Measurements from ENCODE around the gene CORIN. TPM values are rescaled to one million over a fixed set of nuclear protein-coding genes. Genes with fewer than 3 reads are reported as not detected.
"Not testable (repeated sequence)": the region's sequence is repeated elsewhere in the genome, so short reads cannot be mapped to it uniquely, and the experiment has no call there.

The CORIN gene
- total RNA-seq, 2 experiments from 2014 or later = not detected

DNA sequence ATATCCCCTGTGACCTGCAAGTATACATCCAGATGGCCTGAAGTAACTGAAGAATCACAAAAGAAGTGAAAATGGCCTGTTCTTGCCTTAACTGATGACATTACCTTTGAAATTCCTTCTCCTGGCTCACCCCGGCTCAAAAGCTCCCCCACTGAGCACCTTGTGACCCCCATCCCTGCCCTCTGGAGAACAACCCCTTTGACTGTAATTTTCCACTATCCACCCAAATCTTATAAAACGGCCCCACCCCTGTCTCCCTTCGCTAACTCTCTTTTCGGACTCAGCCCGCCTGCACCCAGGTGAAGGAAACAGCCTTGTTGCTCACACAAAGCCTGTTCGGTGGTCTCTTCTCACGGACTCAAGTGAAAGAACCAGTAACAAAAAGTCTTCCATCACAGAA lies 69.9 kb downstream of the CORIN start:
- not testable (repeated sequence) for DNase-seq, H3K36me3 Mint-ChIP-seq, H3K9me3 Mint-ChIP-seq, H3K4me3 Mint-ChIP-seq, H3K4me1 Mint-ChIP-seq, H3K27ac Mint-ChIP-seq
- H3K27me3 Mint-ChIP-seq = peaks cover 12% of the 10 kb centered on the region

DNA sequence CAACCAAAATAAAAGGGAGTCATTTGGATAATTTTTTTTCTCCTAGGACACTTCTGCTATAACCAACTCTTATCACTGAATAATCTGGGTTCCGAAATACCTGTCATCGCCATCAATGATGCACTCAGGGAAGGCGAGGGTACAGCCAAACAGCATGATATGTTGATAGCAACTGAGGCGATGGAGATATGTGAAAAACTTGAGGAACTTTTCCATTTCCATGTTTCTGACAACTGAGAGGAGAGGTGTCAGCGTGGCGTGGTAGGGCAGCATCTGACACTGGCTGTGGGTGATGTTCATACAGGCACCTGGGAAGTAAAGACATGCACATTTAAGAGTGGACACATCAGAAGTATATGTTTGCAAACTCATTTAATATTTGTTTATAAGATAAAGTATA lies 74.6 kb downstream of the CORIN start:
- H3K4me3 Mint-ChIP-seq = no peak overlapping the region
- H3K27me3 Mint-ChIP-seq = peaks cover 11% of the 10 kb centered on the region
- no peak for DNase-seq
- no peak overlapping the region for H3K27ac Mint-ChIP-seq
- no peaks in the 10 kb centered on the region for H3K36me3 Mint-ChIP-seq
- no peaks in the 10 kb centered on the region for H3K4me1 Mint-ChIP-seq
- H3K9me3 Mint-ChIP-seq = peaks cover 4% of the 10 kb centered on the region

DNA sequence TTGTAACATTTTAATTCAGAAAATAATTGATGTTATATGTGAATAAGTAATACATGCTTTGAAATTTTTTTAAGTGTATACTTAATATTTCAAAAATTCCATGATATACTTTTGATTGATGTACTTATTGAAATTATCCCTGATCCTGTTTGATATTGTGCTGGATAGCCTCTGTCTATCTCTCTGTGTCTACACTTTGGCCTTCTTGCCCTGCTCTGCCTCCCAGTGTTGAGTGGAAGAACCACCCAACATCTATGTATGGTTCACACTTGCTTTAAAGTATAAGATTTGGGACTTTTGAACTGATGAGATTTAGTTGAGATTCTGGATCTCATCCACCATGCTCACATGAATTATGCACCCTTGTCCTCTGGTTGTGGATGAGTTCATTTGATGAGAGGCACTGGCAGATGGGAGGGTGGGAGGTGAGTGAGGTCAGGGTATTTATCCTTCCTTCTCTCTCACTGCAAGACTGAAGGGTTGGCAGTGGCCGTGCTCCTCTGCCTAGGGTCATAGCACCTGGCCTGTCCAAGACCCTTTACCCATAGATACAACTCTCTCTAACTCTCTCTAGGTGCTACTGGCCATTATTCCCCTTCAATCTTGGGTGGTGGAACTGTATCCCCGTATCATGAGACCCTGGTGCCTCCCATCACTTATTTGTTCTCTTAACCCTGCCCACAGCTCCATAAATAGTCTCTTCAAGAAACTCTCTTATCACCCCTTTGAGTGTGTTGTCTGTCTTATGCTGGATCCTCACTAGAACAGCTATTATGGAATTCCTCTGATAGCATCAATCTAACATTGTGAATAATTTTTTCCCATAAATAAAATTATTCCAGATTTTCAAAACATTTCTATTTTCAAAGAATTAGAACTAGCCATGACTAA lies 75.2 kb downstream of the CORIN start:
- no peak overlapping the region for H3K4me3 Mint-ChIP-seq
- no peak for DNase-seq
- no peaks in the 10 kb centered on the region for H3K4me1 Mint-ChIP-seq
- no peaks in the 10 kb centered on the region for H3K36me3 Mint-ChIP-seq
- H3K9me3 Mint-ChIP-seq = peaks cover 4% of the 10 kb centered on the region
- peaks cover 5% of the 10 kb centered on the region for H3K27me3 Mint-ChIP-seq
- H3K27ac Mint-ChIP-seq = no peak overlapping the region

DNA sequence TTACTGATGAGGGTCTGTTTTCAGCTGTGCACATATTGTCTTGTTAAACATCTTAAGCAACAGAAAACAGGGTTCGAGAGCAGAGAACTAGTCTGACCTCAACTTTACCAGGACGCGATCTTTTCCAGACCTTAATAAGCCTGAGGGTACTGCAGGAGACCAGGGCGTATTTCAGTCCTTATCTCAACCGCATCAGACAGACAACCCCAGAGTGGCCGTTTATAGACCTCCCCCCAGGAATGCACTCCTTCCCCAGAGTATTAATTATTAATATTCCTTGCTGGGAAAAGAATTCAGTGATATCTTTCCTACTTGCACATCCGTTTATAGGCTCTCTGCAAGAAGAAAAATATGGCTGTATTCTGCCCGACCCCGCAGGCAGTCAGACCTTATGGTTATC lies 84.6 kb downstream of the CORIN start:
- not testable (repeated sequence) for H3K9me3 Mint-ChIP-seq, H3K36me3 Mint-ChIP-seq, H3K4me1 Mint-ChIP-seq, DNase-seq, H3K4me3 Mint-ChIP-seq, H3K27ac Mint-ChIP-seq
- peaks cover 12% of the 10 kb centered on the region for H3K27me3 Mint-ChIP-seq

DNA sequence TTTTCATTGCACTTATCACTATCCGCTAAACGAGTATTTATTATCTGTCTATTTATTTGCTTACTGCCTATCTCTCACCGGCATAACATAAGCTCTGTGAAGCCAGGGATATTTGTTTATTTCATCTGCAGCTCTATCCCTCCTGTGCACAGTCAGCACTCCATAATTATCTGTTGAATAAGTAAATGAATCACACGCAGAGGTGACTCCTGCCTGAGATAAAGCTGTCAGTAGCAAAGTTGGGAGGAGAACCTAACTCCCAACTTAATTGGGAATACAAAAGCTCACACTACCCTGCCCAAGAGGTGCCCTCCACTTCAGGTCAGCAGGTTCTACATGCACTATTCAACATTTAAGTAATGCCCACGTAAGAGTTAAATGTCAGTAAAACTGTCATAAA lies 85.7 kb downstream of the CORIN start:
- H3K27ac Mint-ChIP-seq = no peak overlapping the region
- peaks cover 9% of the 10 kb centered on the region for H3K9me3 Mint-ChIP-seq
- H3K4me3 Mint-ChIP-seq = no peak overlapping the region
- no peak for DNase-seq
- H3K36me3 Mint-ChIP-seq = no peaks in the 10 kb centered on the region
- H3K4me1 Mint-ChIP-seq = no peaks in the 10 kb centered on the region
- H3K27me3 Mint-ChIP-seq = peaks cover 12% of the 10 kb centered on the region

DNA sequence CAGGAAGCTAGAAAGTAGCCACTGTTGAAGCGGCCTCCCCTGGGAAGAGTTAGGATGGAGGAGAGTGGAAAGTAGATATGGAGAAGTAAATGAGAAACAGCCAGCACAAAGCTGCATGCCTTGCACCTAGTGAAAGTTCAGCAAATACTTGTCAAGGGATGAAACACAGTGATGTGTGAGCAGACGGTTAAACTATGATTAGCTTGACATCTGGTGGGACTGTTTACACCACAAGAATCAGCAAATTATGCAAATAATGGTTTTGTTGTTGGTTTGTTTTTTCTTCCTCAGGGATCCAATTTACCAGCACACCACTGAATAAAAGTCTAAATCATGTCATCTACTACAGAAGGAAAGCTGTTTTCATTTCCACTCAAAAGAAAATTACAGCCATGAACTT lies 87.1 kb downstream of the CORIN start:
- Mint-ChIP-seq H3K9me3 (peaks cover 9% of the 10 kb centered on the region), H3K27ac (no peak overlapping the region), H3K4me3 (no peak overlapping the region), H3K27me3 (peaks cover 12% of the 10 kb centered on the region), H3K36me3 (no peaks in the 10 kb centered on the region), H3K4me1 (no peaks in the 10 kb centered on the region)
- no peak for DNase-seq

DNA sequence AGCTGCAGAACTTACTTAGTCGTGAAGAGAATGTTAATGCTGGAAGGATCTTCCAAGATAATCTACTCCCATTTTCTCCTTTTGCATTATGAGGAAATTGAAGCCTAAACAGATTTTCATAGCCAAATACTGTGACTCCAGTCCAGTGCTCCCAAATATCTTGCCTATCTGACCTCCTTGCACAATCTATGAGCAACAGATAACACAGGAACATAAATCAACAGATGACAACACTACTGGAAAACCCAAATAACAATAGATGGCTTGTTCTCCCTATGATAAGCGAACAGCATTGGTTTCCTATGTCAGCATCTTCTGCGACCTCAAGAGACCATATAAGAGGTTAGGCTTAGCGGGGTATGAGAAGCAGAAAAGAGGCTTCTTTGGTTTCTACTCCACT lies 88.0 kb downstream of the CORIN start:
- Mint-ChIP-seq H3K4me1 (no peaks in the 10 kb centered on the region), H3K4me3 (no peak overlapping the region), H3K27ac (no peak overlapping the region), H3K9me3 (peaks cover 9% of the 10 kb centered on the region), H3K36me3 (no peaks in the 10 kb centered on the region), H3K27me3 (peaks cover 8% of the 10 kb centered on the region)
- no peak for DNase-seq

DNA sequence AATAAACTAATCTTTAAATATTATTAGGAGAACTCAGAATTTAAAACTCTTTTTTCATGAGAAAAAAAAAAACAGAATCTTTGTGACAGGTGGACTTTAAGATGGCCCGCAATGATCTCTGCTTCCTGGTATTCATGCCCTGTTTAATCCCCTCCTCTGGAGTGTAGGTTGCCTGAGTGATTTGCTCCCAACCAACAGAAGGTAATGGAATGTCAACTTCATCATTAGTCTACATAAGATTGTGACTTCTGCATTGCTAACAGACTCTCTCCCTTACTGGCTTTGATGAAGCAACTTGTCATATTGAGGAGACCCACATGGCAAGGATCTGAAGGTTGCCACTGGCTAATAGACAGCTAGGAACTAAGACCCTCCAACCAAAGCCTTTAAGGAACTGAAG lies 88.8 kb downstream of the CORIN start:
- peaks cover 9% of the 10 kb centered on the region for H3K9me3 Mint-ChIP-seq
- no peak for DNase-seq
- no peak overlapping the region for H3K4me3 Mint-ChIP-seq
- no peak overlapping the region for H3K27ac Mint-ChIP-seq
- H3K27me3 Mint-ChIP-seq = peaks cover 8% of the 10 kb centered on the region
- no peaks in the 10 kb centered on the region for H3K36me3 Mint-ChIP-seq
- H3K4me1 Mint-ChIP-seq = no peaks in the 10 kb centered on the region

DNA sequence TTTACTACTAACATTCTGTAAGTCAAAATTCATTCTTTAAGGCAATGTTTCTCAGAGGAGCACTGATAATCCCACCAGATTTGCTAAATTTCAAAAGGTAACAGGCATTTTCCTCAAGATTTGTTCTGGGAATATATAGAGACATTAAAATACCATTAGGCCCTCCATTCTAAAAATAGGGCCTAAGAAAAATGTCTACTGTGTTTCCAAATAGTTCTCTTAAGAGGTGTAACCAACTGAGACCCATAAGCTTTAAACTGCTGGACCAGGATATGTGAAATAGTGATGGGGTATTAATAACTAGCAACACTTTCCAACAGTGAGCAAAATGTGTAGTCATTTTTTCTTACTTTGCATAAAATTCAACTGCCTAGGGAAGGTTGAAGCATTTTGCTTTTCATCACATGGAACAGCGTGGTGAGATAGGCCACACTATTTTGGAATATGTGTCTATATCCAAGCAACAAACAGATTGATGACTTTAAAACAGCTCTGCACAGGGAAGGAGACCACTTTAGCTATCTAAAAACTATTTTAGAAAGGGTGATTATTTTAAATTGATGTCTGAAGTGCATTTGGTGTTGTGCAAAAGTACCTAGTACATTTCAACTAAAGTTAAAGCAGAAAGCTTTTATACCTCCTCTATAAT lies 89.9 kb downstream of the CORIN start:
- Mint-ChIP-seq H3K27me3 (peaks cover 8% of the 10 kb centered on the region), H3K9me3 (peaks cover 8% of the 10 kb centered on the region), H3K4me1 (no peaks in the 10 kb centered on the region), H3K27ac (no peak overlapping the region), H3K36me3 (no peaks in the 10 kb centered on the region), H3K4me3 (no peak overlapping the region)
- DNase-seq = no peak

DNA sequence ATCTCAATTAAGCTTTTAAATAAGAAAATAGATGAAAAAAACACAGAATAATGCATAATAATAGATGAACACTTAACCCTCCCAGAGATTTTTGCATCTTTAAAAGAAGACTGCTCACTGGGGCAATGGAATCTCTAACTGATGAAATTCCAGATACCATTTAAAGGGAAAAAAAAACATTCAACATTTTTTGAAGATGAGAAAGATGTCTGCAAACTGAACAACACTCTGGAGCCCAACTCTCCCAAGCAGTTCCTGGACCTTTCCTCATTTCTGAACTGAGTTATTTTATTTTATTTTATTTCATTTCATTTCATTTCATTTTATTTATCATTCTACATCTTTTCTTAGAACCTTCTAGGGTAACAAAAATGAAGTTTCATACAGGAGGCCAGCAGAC lies 90.7 kb downstream of the CORIN start:
- Mint-ChIP-seq H3K36me3 (no peaks in the 10 kb centered on the region), H3K27me3 (peaks cover 8% of the 10 kb centered on the region), H3K27ac (no peak overlapping the region), H3K9me3 (peaks cover 4% of the 10 kb centered on the region), H3K4me3 (no peak overlapping the region), H3K4me1 (no peaks in the 10 kb centered on the region)
- DNase-seq = no peak

DNA sequence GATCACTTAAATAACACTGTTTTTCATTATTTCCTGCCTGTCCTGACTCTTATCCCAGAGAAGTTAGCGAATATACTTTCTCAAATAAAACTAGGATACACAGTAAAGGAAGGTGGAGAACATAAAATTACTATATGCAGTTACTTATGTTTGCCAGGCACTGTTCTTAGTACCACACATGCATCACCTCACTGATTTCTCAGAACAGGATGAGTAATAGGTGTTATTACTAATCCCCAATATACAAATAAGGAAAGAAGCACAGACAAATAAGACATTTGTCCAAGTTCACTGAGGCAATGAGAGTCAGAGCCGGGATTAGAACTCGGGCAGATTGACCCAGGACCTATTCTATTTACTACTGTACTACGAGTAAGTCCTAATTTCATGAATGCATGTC lies 91.7 kb downstream of the CORIN start:
- Mint-ChIP-seq H3K4me3 (no peak overlapping the region), H3K36me3 (no peaks in the 10 kb centered on the region), H3K9me3 (peaks cover 4% of the 10 kb centered on the region), H3K4me1 (no peaks in the 10 kb centered on the region), H3K27me3 (peaks cover 8% of the 10 kb centered on the region), H3K27ac (no peak overlapping the region)
- no peak for DNase-seq

DNA sequence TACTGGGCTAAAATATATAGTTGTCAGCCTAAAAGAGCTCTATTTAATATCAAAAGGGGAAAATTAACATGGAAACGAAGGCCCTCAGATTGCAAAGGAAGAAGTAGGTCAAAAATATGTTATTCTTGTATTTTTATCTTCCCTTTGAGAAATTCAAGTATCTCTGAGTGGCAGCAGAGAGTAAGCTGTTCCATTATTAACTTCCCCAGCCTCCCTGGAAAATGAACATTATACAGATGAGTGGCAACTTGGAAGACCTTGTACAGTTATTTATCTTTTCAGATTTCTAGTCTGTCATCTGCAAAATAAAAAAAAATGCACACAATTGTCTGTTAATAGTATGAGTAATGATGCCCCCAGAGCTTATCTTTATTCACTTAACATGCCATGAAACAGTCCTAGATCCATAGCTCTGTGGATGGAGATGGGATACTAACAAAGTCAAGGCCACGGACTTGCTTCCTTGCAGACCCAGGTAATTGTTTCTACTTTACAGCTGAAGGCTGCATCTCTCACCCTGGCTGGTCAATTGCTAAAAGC lies 93.0 kb downstream of the CORIN start:
- Mint-ChIP-seq H3K27ac (no peak overlapping the region), H3K9me3 (peaks cover 4% of the 10 kb centered on the region), H3K4me3 (no peak overlapping the region), H3K27me3 (peaks cover 5% of the 10 kb centered on the region), H3K36me3 (no peaks in the 10 kb centered on the region), H3K4me1 (no peaks in the 10 kb centered on the region)
- no peak for DNase-seq

DNA sequence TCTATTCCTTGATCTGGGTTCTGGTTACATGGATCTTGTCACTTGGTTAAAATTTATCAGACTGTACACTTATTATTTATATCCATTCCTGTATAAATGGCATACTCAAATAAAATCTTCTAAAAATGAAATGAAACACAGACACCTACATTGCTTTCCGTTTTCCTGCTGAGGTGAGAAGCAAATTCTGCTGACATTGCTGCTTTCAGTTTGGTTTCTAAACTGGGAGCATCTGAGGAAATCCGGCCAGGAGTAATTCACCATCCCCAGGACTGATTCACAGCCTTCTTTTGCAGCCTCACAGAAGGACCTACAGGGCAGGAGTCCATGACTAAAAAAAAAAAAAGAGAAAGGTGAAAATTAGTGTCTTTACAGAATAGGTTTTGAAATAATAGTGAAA lies 93.6 kb downstream of the CORIN start:
- H3K4me1 Mint-ChIP-seq = no peaks in the 10 kb centered on the region
- no peaks in the 10 kb centered on the region for H3K36me3 Mint-ChIP-seq
- no peak for DNase-seq
- no peak overlapping the region for H3K27ac Mint-ChIP-seq
- H3K4me3 Mint-ChIP-seq = no peak overlapping the region
- peaks cover 9% of the 10 kb centered on the region for H3K27me3 Mint-ChIP-seq
- H3K9me3 Mint-ChIP-seq = peaks cover 8% of the 10 kb centered on the region

DNA sequence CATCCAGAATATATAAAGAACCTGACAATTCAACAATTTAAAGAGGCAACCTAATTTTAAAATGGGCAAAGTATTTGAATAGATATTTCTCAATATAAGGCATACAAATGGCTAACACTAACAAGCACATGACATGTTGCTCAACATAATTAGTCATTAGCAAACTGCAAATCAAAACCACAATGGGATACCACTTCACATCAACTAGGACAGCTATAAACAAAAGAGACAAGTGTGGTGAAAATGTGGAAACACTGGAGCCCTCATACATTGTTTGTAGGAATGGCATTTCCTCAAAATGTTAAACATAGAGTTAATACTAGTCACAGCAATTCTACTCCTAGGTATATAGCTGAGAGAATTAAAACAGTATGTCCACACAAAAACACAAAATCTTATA lies 96.7 kb downstream of the CORIN start:
- Mint-ChIP-seq H3K36me3 (no peaks in the 10 kb centered on the region), H3K4me3 (no peak overlapping the region), H3K27me3 (peaks cover 15% of the 10 kb centered on the region), H3K9me3 (peaks cover 17% of the 10 kb centered on the region), H3K4me1 (no peaks in the 10 kb centered on the region), H3K27ac (no peak overlapping the region)
- DNase-seq = no peak

DNA sequence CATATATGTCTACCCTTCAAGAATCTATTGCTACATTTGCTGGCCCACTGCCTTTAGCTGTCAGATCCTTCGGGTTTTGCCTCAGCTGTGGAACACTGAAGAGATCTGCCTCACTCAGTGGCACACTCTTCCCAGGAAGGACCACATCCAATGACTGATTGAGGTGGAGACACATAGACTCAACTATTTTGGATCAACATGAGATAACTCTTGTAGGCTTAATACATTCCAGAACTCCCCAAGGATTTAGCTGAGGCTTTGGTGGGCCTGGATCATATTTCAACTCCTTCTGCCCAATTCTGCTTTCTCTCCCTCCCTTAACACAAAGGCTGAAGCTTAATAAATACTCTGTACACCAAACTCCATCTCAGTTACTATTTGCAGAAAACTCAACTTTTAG lies 100.5 kb downstream of the CORIN start:
- Mint-ChIP-seq H3K4me1 (no peaks in the 10 kb centered on the region), H3K4me3 (no peak overlapping the region), H3K36me3 (no peaks in the 10 kb centered on the region), H3K27me3 (peaks cover 18% of the 10 kb centered on the region), H3K27ac (no peak overlapping the region), H3K9me3 (peaks cover 14% of the 10 kb centered on the region)
- no peak for DNase-seq

DNA sequence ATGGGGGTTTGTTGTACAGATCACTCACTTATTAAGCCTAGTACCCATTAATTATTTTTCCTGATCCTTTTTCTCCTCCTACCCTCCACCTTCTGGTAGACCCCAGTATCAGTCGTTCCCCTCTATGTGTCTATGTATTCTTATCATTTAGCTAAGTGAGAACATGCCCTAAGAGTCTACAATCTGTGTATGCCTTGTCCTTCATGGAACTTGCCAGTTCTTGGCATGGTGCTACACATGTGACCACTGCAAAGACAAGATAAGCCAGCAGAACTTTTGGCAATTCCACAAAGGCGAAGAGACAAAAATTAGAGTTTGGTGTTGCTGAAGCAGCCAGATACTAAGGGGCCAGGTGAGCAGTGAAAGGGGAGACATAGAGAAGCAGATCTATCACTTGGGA lies 101.3 kb downstream of the CORIN start:
- Mint-ChIP-seq H3K27ac (no peak overlapping the region), H3K4me1 (no peaks in the 10 kb centered on the region), H3K27me3 (peaks cover 24% of the 10 kb centered on the region), H3K4me3 (no peak overlapping the region), H3K36me3 (no peaks in the 10 kb centered on the region), H3K9me3 (peaks cover 14% of the 10 kb centered on the region)
- no peak for DNase-seq
